Measurements from ENCODE around the gene SEC31B.

DNA sequence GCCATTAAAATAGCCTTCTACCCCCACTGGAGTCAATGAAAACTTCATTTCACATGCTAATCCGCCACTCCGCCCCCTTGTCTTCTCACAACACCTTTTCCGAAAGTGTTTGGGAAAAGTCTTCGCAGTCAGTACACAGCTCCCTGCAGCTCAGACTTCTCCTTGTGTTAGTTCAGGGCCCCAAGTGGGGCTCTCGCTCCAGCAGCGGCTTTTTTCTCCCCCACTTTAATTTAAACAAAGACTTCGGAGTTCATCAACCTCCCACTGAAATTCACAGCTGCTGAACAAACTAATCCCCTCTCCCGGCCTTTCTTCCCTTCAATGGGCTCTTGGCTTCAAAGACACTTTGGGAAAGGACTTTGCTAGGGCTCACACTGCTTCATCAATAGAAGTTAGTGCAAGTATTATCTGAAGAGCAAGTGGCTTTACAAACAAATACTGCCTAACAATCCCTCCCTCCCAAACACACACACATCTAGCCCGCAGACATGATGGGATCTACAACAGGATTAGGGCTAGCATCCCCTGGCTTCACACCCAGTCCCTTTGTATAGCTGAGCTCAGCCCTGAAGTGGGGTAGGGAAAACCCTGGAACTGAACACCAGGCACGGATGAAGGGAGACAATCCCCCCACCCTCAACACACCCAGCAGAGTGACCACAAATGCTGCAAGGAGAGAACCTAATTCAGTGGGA is 33.7 kb downstream of the SEC31B start:
- TF ChIP-seq, protein P1, sequence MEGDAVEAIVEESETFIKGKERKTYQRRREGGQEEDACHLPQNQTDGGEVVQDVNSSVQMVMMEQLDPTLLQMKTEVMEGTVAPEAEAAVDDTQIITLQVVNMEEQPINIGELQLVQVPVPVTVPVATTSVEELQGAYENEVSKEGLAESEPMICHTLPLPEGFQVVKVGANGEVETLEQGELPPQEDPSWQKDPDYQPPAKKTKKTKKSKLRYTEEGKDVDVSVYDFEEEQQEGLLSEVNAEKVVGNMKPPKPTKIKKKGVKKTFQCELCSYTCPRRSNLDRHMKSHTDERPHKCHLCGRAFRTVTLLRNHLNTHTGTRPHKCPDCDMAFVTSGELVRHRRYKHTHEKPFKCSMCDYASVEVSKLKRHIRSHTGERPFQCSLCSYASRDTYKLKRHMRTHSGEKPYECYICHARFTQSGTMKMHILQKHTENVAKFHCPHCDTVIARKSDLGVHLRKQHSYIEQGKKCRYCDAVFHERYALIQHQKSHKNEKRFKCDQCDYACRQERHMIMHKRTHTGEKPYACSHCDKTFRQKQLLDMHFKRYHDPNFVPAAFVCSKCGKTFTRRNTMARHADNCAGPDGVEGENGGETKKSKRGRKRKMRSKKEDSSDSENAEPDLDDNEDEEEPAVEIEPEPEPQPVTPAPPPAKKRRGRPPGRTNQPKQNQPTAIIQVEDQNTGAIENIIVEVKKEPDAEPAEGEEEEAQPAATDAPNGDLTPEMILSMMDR (IDR thresholded peaks at IDR 0.05; ENCODE audit: poor library complexity) = no peak
- TF ChIP-seq EZH2 (IDR thresholded peaks at IDR 0.05; ENCODE audit: borderline replicate concordance) = no peak
